Smooth muscle cell (in vitro differentiated cells): ENCODE results near the gene NTNG1. TPM values are rescaled to one million over a fixed set of nuclear protein-coding genes. Genes with fewer than 3 reads are reported as not detected.

Source experiments
- DNase-seq: peaks from one replicate; lab custom pipeline; 2025; ENCODE audit not compliant: unreplicated experiment; lab: John Stamatoyannopoulos, UW
- H2AFZ ChIP-seq: fragments of 200-600 bp; sonication (generic); 2 replicates; pipeline ENCODE4 v1.6.0; 2016; ENCODE audit warnings: antibody characterized with exemption, low read depth, mild to moderate bottlenecking
- H3F3A ChIP-seq: fragments of 200-600 bp; sonication (generic); 2 replicates; pipeline ENCODE4 v1.6.0; 2017; ENCODE audit warnings: antibody characterized with exemption, low read depth
- H3K27ac ChIP-seq: fragments of 200-600 bp; sonication (generic); 2 replicates; pipeline ENCODE4 v1.5.1; 2016; ENCODE audit warnings: low read depth, mild to moderate bottlenecking
- H3K27me3 ChIP-seq: fragments of 200-600 bp; sonication (generic); 2 replicates; pipeline ENCODE4 v1.6.1; 2016; ENCODE audit warnings: low read depth, mild to moderate bottlenecking
- H3K36me3 ChIP-seq: fragments of 200-600 bp; sonication (generic); 2 replicates; pipeline ENCODE4 v1.5.1; 2016; ENCODE audit warnings: low read depth
- H3K4me1 ChIP-seq: fragments of 200-600 bp; sonication (generic); 2 replicates; pipeline ENCODE4 v1.5.1; 2016; ENCODE audit warnings: low read depth
- H3K4me2 ChIP-seq: fragments of 200-600 bp; sonication (generic); 2 replicates; pipeline ENCODE4 v1.6.0; 2016; ENCODE audit warnings: mild to moderate bottlenecking
- H3K4me3 ChIP-seq: fragments of 200-600 bp; sonication (generic); 2 replicates; pipeline ENCODE4 v1.5.1; 2016; ENCODE audit warnings: mild to moderate bottlenecking
- H3K79me2 ChIP-seq: fragments of 200-600 bp; sonication (generic); 2 replicates; pipeline ENCODE4 v1.6.0; 2016; ENCODE audit warnings: low read depth, mild to moderate bottlenecking
- H3K9ac ChIP-seq: fragments of 200-600 bp; sonication (generic); 2 replicates; pipeline ENCODE4 v1.6.0; 2016; ENCODE audit warnings: low read depth
- H3K9me3 ChIP-seq: fragments of 200-600 bp; sonication (generic); replicated peaks from 2 replicates; pipeline ENCODE4 v1.5.1; 2016; ENCODE audit warnings: low read depth
- H4K20me1 ChIP-seq: fragments of 200-600 bp; sonication (generic); 2 replicates; pipeline ENCODE4 v1.6.0; 2016; ENCODE audit warnings: low read depth
- CTCF ChIP-seq: fragments of 200-600 bp; sonication (generic); IDR thresholded peaks from 2 replicates; pipeline ENCODE4 v1.5.1; 2017; ENCODE audit warnings: borderline replicate concordance, mild to moderate bottlenecking, antibody characterized with exemption; ENCODE audit not compliant: insufficient read depth, poor library complexity, severe bottlenecking
- WGBS: methylation state at CpG from one replicate; pipeline ENCODE4 v1.1.7; 2016; ENCODE audit warnings: low lambda C conversion rate; 5-methylcytosine and 5-hydroxymethylcytosine counted together
- polyA plus RNA-seq: library from polyadenylated mRNA; unstranded; fragments of >200 nt; fragmentation: Nextera tagmentation; extraction: Ambion mirVana; gene quantifications from 2 replicates; pipeline ENCODE4 v1.2.1, GENCODE V29; 2016
- total RNA-seq: library from RNA; depleted of rRNA; stranded (reverse); fragments of >200 nt; gene quantifications from 2 replicates; pipeline ENCODE4 v1.2.3, GENCODE V29; 2014

The NTNG1 gene
- total and polyA plus RNA-seq, 2 experiments from 2014 or later: 0.39 to 1.1 TPM

- H3K36me3 ChIP-seq: no peaks in the 10 kb centered on the region
- H2AFZ ChIP-seq: no peak overlapping the region
- H3K27ac ChIP-seq: no peak overlapping the region
- no peak for TF ChIP-seq CTCF
- H3K27me3 ChIP-seq: peaks cover 10% of the 10 kb centered on the region
- H3K9ac ChIP-seq: no peak overlapping the region
- H3K4me3 ChIP-seq: no peak overlapping the region
- no peaks in the 10 kb centered on the region for H3K9me3 ChIP-seq
- WGBS: 89% methylated on average over 1 of the region's 1 CpG
- no peaks in the 10 kb centered on the region for H3K79me2 ChIP-seq
- no peaks in the 10 kb centered on the region for H3K4me1 ChIP-seq
- H3K4me2 ChIP-seq: no peak overlapping the region
- no peaks in the 10 kb centered on the region for H3F3A ChIP-seq
- DNase-seq: no peak
- no peaks in the 10 kb centered on the region for H4K20me1 ChIP-seq
Measured at GRCh38 chr1:107357376-107357775, 216.5 kb downstream of the NTNG1 start.

- peak overlapping the region; percentile 10 for H2AFZ ChIP-seq
- no peak overlapping the region for H3K27ac ChIP-seq
- TF ChIP-seq CTCF: no peak
- no peaks in the 10 kb centered on the region for H3K9me3 ChIP-seq
- H3F3A ChIP-seq: no peaks in the 10 kb centered on the region
- H3K4me3 ChIP-seq: no peak overlapping the region
- H4K20me1 ChIP-seq: no peaks in the 10 kb centered on the region
- no peaks in the 10 kb centered on the region for H3K79me2 ChIP-seq
- no peaks in the 10 kb centered on the region for H3K36me3 ChIP-seq
- no peak for DNase-seq
- 58% methylated on average over 5 of the region's 5 CpGs for WGBS
- H3K27me3 ChIP-seq: peaks cover 18% of the 10 kb centered on the region
- no peak overlapping the region for H3K4me2 ChIP-seq
- H3K4me1 ChIP-seq: no peaks in the 10 kb centered on the region
- H3K9ac ChIP-seq: no peak overlapping the region
Measured at GRCh38 chr1:107358619-107359327, 217.9 kb downstream of the NTNG1 start.

- no peak overlapping the region for H3K4me3 ChIP-seq
- H3K79me2 ChIP-seq: no peaks in the 10 kb centered on the region
- H3K4me1 ChIP-seq: no peaks in the 10 kb centered on the region
- H3F3A ChIP-seq: no peaks in the 10 kb centered on the region
- H3K9me3 ChIP-seq: no peaks in the 10 kb centered on the region
- no peak for DNase-seq
- no peak overlapping the region for H3K4me2 ChIP-seq
- no peaks in the 10 kb centered on the region for H3K36me3 ChIP-seq
- no peaks in the 10 kb centered on the region for H4K20me1 ChIP-seq
- no peak for TF ChIP-seq CTCF
- no peak overlapping the region for H3K9ac ChIP-seq
- peaks cover 18% of the 10 kb centered on the region for H3K27me3 ChIP-seq
- H3K27ac ChIP-seq: no peak overlapping the region
- 82% methylated on average over 5 of the region's 5 CpGs for WGBS
- no peak overlapping the region for H2AFZ ChIP-seq
Measured at GRCh38 chr1:107359472-107360241, 218.8 kb downstream of the NTNG1 start.
